ENCODE data around the gene CDC6. TPM values are rescaled to one million over a fixed set of nuclear protein-coding genes. Genes with fewer than 3 reads are reported as not detected.
A peak's percentile ranks its signal among the peaks of the same experiment; 100 is the strongest.
"Not testable (repeated sequence)": the region's sequence is repeated elsewhere in the genome, so short reads cannot be mapped to it uniquely, and the experiment has no call there.

CDC6 gene
- total RNA-seq, 4 donors from 2014 or later: 0.27 to 0.75 (median 0.66) TPM; not detected in 1

GRCh38 chr17:40301315-40301714 is 13.6 kb downstream of the CDC6 start:
- ATAC-seq (no peak), DNase-seq (no peak)
- Histone ChIP-seq H3K36me3 (no peaks in the 10 kb centered on the region), H3K4me1 (peaks cover 24 to 34% of the 10 kb centered on the region in 2 donors), H3K27me3 (no peaks in the 10 kb centered on the region), H3K4me3 (no peak overlapping the region), H3K27ac (no peak overlapping the region), H3K9me3 (no peaks in the 10 kb centered on the region)
- intact Hi-C loops (cut with DNase I; ENCODE audit: low total_unique reads) (loop anchor here (5.0 kb wide), 1 partner anchor 231 kb away; no protein-coding TSS in a partner anchor), in situ Hi-C loops (cut with MboI; ENCODE audit: low sequenced_read_pairs in 4 of 4) (loop anchor here (5.0 to 10.0 kb wide), 3 partner anchors 51 to 113 kb away; partner anchors contain the start of gene TOP2A (in 1 of the 4))
- no peak for TF ChIP-seq POLR2A (IDR thresholded peaks at IDR 0.05)
- TF ChIP-seq, protein P1, sequence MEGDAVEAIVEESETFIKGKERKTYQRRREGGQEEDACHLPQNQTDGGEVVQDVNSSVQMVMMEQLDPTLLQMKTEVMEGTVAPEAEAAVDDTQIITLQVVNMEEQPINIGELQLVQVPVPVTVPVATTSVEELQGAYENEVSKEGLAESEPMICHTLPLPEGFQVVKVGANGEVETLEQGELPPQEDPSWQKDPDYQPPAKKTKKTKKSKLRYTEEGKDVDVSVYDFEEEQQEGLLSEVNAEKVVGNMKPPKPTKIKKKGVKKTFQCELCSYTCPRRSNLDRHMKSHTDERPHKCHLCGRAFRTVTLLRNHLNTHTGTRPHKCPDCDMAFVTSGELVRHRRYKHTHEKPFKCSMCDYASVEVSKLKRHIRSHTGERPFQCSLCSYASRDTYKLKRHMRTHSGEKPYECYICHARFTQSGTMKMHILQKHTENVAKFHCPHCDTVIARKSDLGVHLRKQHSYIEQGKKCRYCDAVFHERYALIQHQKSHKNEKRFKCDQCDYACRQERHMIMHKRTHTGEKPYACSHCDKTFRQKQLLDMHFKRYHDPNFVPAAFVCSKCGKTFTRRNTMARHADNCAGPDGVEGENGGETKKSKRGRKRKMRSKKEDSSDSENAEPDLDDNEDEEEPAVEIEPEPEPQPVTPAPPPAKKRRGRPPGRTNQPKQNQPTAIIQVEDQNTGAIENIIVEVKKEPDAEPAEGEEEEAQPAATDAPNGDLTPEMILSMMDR (IDR thresholded peaks at IDR 0.05 in 4 of 5, conservative IDR thresholded peaks at IDR 0.05 in 1 of 5): peak in 1 of 5 experiments; percentile 37

DNA sequence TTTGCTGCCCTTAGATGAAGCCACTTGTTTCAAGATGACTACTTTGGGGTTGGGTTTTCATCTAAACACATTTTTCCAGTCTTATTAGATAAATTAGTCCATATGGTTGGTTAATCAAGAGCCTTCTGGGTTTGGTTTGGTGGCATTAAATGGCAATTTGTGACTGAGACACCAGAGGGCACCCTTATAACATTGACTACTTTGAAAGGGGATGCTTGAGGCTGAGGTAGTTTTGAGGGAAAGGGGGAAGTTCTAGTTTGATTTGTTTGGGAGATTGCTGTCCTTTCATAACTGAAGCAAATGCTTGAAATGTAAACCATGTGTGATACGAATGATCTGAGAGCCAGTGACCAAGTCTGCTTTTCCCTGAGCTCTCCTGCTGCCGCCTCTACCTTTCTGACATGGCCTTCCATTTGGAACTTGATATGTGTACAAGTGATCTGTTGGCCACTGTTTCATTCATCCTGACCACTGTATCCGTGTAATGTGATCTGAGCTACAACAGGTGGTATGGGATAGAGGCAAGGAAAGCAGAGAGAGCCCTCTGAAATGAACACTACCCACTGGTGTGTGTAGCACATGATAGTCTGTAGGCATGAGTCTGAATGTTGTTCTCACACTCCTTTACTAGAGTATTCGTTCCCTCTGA is 15.5 kb downstream of the CDC6 start:
- in situ Hi-C loops (cut with MboI; ENCODE audit: low sequenced_read_pairs in 4 of 4) (loop anchor here (5.0 to 10.0 kb wide), 3 partner anchors 49 to 112 kb away; partner anchors contain the start of gene TOP2A (in 1 of the 4)), intact Hi-C loops (cut with DNase I; ENCODE audit: low total_unique reads) (loop anchor here (1.0 to 5.0 kb wide), 3 partner anchors 52 to 229 kb away; no protein-coding TSS in a partner anchor)
- Histone ChIP-seq H3K36me3 (no peaks in the 10 kb centered on the region), H3K4me1 (peaks cover 35 to 50% of the 10 kb centered on the region in 2 donors), H3K27me3 (no peaks in the 10 kb centered on the region), H3K27ac (peak overlapping the region; percentile 78 to 87 (median 82)), H3K4me3 (no peak overlapping the region), H3K9me3 (no peaks in the 10 kb centered on the region)
- DNase-seq (peak in 1 of 2 donors; percentile 66), ATAC-seq (peak; percentile 92 to 98)
- TF ChIP-seq, protein P1 (IDR thresholded peaks at IDR 0.05 in 4 of 5, conservative IDR thresholded peaks at IDR 0.05 in 1 of 5): peak; percentile 82 to 92 (median 86)
- TF ChIP-seq POLR2A (IDR thresholded peaks at IDR 0.05): no peak

DNA sequence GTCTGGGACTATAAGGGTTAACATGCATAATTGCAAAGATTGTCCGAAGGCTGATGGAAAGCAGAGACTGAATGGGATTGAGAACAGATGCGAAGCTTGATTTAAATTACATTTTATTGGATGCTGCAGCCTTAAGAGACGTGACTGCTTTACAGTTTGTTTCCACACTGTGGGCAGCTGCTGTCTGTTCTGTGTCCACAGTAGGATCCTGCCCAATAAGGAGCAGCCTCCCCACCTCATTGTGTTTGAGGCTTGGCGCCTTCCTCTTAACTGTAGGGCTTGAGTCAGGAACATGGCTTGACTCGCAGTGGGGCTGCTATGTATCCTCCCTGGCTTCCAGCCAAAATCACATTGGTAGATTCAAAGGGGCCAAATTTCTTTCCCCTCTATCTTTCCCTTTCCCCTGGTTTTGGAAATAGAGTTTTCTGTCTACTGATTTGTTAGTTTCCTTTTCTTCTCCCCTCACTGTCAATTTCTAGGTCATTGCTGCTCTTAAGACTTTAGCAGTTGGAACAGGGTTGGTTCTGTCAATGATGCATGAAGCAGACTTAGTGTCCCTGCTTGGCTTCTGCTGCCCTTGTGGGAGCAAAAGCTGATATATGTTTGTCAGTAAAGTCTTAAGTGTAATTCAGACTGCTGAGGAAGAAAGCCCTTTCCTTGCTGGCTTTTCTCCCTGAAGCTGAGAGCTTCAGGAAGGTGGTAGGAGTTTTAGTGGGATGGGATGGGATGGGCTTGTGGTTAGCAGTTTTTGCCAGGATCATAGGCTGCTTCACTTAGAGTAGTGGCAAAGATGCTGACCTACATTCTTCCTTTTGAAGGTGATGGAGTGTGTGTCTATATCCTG is 16.3 kb downstream of the CDC6 start:
- intact Hi-C loops (cut with DNase I; ENCODE audit: low total_unique reads) (loop anchor here (1.0 to 5.0 kb wide), 3 partner anchors 51 to 228 kb away; no protein-coding TSS in a partner anchor), in situ Hi-C loops (cut with MboI; ENCODE audit: low sequenced_read_pairs in 4 of 4) (loop anchor here (5.0 to 10.0 kb wide), 3 partner anchors 48 to 111 kb away; partner anchors contain the start of gene TOP2A (in 1 of the 4))
- no peaks in the 10 kb centered on the region for H3K9me3 ChIP-seq
- H3K36me3 ChIP-seq: no peaks in the 10 kb centered on the region
- TF ChIP-seq, protein P1 (IDR thresholded peaks at IDR 0.05 in 4 of 5, conservative IDR thresholded peaks at IDR 0.05 in 1 of 5): no peak
- no peak for TF ChIP-seq POLR2A (IDR thresholded peaks at IDR 0.05)
- H3K4me1 ChIP-seq: peaks cover 38 to 52% of the 10 kb centered on the region in 2 donors
- H3K4me3 ChIP-seq: no peak overlapping the region
- DNase-seq (peak in 1 of 2 donors; percentile 62), ATAC-seq (peak; percentile 35 to 58)
- H3K27me3 ChIP-seq: no peaks in the 10 kb centered on the region
- H3K27ac ChIP-seq: peak overlapping the region; percentile 78 to 87 (median 82)

DNA sequence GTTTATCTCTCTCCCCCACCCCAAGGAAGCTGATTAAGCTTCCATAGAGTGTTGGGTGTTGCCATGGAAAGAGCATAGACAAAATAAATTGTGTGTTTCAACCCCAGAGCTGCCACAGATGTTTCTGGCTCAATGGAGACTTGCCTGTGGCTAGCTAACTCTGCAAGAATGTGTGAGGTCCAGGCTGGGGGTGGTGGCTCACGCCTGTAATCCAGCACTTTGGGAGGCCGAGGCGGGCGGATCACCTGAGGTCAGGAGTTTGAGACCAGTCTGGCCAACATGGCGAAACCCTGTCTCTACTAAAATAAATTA is 16.8 kb downstream of the CDC6 start:
- DNase-seq, H3K36me3 ChIP-seq, H3K4me3 ChIP-seq, ATAC-seq, H3K9me3 ChIP-seq, H3K27me3 ChIP-seq: not testable (repeated sequence)
- intact Hi-C loops (cut with DNase I; ENCODE audit: low total_unique reads) (loop anchor here (5.0 kb wide), 1 partner anchor 228 kb away; no protein-coding TSS in a partner anchor), in situ Hi-C loops (cut with MboI; ENCODE audit: low sequenced_read_pairs in 4 of 4) (loop anchor here (5.0 to 10.0 kb wide), 3 partner anchors 48 to 110 kb away; partner anchors contain the start of gene TOP2A (in 1 of the 4))
- H3K27ac ChIP-seq: peak overlapping the region; percentile 78 to 87 (median 82)
- peaks cover 38 to 52% of the 10 kb centered on the region in 2 donors for H3K4me1 ChIP-seq

DNA sequence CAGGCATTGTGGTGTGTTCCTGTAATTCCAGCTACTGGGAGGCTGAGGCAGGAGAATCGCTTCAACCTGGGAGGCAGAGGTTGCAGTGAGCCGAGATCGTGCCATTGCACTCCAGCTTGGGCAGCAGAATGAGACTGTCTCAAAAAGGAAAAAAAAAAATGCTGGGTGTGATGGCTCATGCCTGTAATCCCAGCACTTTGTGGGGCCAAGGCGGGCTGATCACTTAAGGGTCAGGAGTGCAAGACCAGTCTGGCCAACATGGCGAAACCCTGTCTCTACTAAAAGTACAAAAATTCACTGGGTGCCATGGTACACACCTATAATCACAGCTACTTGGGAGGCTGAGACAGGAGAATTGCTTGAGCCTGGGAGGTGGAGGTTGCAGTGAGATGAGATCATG is 17.2 kb downstream of the CDC6 start:
- H3K27ac ChIP-seq: peak overlapping the region in 3 of 4 donors; percentile 78 to 87 (median 82)
- H3K27me3 ChIP-seq, H3K4me3 ChIP-seq, H3K9me3 ChIP-seq, DNase-seq, H3K36me3 ChIP-seq, ATAC-seq: not testable (repeated sequence)
- H3K4me1 ChIP-seq: peaks cover 41 to 53% of the 10 kb centered on the region in 2 donors
- intact Hi-C loops (cut with DNase I; ENCODE audit: low total_unique reads): loop anchor here (5.0 kb wide), 1 partner anchor 227 kb away; no protein-coding TSS in a partner anchor
- in situ Hi-C loops (cut with MboI; ENCODE audit: low sequenced_read_pairs in 4 of 4): loop anchor here (5.0 to 10.0 kb wide), 3 partner anchors 47 to 110 kb away; partner anchors contain the start of gene TOP2A (in 1 of the 4)

Data from gastrocnemius medialis (tissue), 4 donors.